Lung (tissue), 12 donors: ENCODE data around the gene SYNE4. TPM values are rescaled to one million over a fixed set of nuclear protein-coding genes. Genes with fewer than 3 reads are reported as not detected.
"Not testable (repeated sequence)": the region's sequence is repeated elsewhere in the genome, so short reads cannot be mapped to it uniquely, and the experiment has no call there.

Experiments
- ATAC-seq: fragments of 200-7000 bp; cut with Tn5 transposase; one replicate; pipeline ENCODE4 v1.9.1; 2020; ENCODE audit warnings: moderate number of reproducible peaks; ENCODE audit not compliant: insufficient read depth, low FRiP score
- DNase-seq, 3 donors: peaks; one replicate each; pipeline ENCODE4 v3.0.0-alpha.2; 2013 to 2017
- H3K27ac ChIP-seq, 2 donors: one replicate each; pipeline ENCODE4 v1.5.1; 2013; ENCODE audit warnings: mild to moderate bottlenecking in 2 of 2, moderate library complexity in 2 of 2, control low read depth in 1 of 2, inconsistent platforms in 1 of 2, low read depth in 1 of 2, low read length in 1 of 2
- H3K27me3 ChIP-seq, 3 donors: one replicate each; pipeline ENCODE4 v1.5.1; 2013; ENCODE audit warnings: low read length in 2 of 3; ENCODE audit not compliant: control insufficient read depth in 3 of 3, insufficient read depth in 3 of 3
- H3K36me3 ChIP-seq, 4 donors: one replicate each; pipeline ENCODE4 v1.5.1; 2013; ENCODE audit warnings: low read length in 4 of 4, mild to moderate bottlenecking in 1 of 4, moderate library complexity in 1 of 4; ENCODE audit not compliant: control insufficient read depth in 4 of 4, insufficient read depth in 4 of 4
- H3K4me1 ChIP-seq, 5 donors: one replicate each; pipeline ENCODE4 v1.5.1; 2013; ENCODE audit warnings: low read length in 5 of 5, mild to moderate bottlenecking in 2 of 5, moderate library complexity in 1 of 5; ENCODE audit not compliant: control insufficient read depth in 5 of 5, insufficient read depth in 5 of 5
- H3K4me3 ChIP-seq: one replicate; pipeline ENCODE4 v1.5.1; 2013; ENCODE audit warnings: mild to moderate bottlenecking, control low read depth, moderate library complexity
- H3K9ac ChIP-seq, 2 donors: one replicate each; pipeline ENCODE4 v1.5.1; 2013; ENCODE audit warnings: low read length in 2 of 2, control low read depth in 1 of 2; ENCODE audit not compliant: insufficient read depth in 1 of 2
- H3K9me3 ChIP-seq, 4 donors: one replicate each; pipeline ENCODE4 v1.5.1; 2013; ENCODE audit warnings: low read length in 3 of 4, mild to moderate bottlenecking in 1 of 4, moderate library complexity in 1 of 4; ENCODE audit not compliant: control insufficient read depth in 4 of 4, insufficient read depth in 3 of 4
- WGBS, 2 donors: extraction: QIAGEN DNeasy Blood & Tissue Kit; methylation state at CpG; one replicate each; pipeline ENCODE4 v1.1.7; 2013; 5-methylcytosine and 5-hydroxymethylcytosine counted together
- polyA plus RNA-seq, 2 donors: library from polyadenylated mRNA; stranded (reverse); fragments of 200-250 nt; gene quantifications; one replicate each; pipeline ENCODE4 v1.2.1, GENCODE V29; 2013
- total RNA-seq, 2 donors: library from RNA; depleted of rRNA in 1 of 2; stranded (reverse); fragments of >200 nt in 1 of 2; gene quantifications; one replicate each; pipeline ENCODE4 v1.2.1, GENCODE V29; 2014 to 2021
- TF ChIP-seq, protein P1 (sequence below): IDR thresholded peaks from 2 replicates; pipeline ENCODE4 v1.5.1; 2012; ENCODE audit warnings: mild to moderate bottlenecking; ENCODE audit errors: control extremely low read depth, extremely low read depth
- donor health status: control.
- donor health status: control.
- donor health status: Bipolar disorder and iron deficiency.
- donor health status: healthy.
- donor health status: DM: yes; HTN: yes; CAD: no.

SYNE4 gene
- total and polyA plus RNA-seq, 4 donors: 8.0 to 19.2 (median 11.6) TPM

DNA sequence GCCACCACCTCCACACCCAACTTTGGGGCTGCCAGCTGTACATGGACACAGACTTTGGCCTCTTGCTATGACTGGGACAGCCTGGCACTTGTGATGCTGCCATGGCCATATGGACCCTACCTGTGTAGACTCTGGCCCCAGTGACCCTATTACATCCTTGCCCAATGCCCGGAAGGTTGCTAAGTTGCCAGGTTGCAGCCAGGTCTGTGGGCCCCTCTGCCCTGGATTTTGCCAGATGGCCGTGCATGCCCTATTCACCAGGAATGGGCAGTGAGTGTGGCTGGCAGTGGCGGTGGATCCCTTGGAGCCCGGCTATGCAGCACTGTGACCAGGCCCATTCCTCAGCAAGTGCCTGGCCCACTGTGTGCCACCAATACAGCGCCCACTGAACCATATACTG, 22.5 kb downstream of the SYNE4 start:
- TF ChIP-seq, protein P1, sequence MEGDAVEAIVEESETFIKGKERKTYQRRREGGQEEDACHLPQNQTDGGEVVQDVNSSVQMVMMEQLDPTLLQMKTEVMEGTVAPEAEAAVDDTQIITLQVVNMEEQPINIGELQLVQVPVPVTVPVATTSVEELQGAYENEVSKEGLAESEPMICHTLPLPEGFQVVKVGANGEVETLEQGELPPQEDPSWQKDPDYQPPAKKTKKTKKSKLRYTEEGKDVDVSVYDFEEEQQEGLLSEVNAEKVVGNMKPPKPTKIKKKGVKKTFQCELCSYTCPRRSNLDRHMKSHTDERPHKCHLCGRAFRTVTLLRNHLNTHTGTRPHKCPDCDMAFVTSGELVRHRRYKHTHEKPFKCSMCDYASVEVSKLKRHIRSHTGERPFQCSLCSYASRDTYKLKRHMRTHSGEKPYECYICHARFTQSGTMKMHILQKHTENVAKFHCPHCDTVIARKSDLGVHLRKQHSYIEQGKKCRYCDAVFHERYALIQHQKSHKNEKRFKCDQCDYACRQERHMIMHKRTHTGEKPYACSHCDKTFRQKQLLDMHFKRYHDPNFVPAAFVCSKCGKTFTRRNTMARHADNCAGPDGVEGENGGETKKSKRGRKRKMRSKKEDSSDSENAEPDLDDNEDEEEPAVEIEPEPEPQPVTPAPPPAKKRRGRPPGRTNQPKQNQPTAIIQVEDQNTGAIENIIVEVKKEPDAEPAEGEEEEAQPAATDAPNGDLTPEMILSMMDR: no peak
- Histone ChIP-seq H3K9ac (no peak overlapping the region), H3K27me3 (peaks cover 7 to 35% (median 13%) of the 10 kb centered on the region in 3 donors), H3K27ac (no peak overlapping the region), H3K4me1 (no peaks in the 10 kb centered on the region), H3K9me3 (peaks cover 0 to 5% (median 0%) of the 10 kb centered on the region in 4 donors), H3K4me3 (no peak overlapping the region), H3K36me3 (no peaks in the 10 kb centered on the region)
- DNase-seq (no peak), ATAC-seq (no peak)
- WGBS, 2 donors: 90 to 96% methylated on average over 5 of the region's 5 CpGs

GRCh38 chr19:35983177-35983576, 25.4 kb downstream of the SYNE4 start:
- 80 to 89% methylated on average over 8 of the region's 8 CpGs for WGBS, 2 donors
- DNase-seq (no peak), ATAC-seq (no peak)
- TF ChIP-seq, protein P1: no peak
- Histone ChIP-seq H3K27ac (no peak overlapping the region), H3K4me1 (no peaks in the 10 kb centered on the region), H3K36me3 (no peaks in the 10 kb centered on the region), H3K9me3 (peaks cover 0 to 6% (median 0%) of the 10 kb centered on the region in 4 donors), H3K27me3 (peaks cover 7 to 32% (median 13%) of the 10 kb centered on the region in 3 donors), H3K4me3 (no peak overlapping the region), H3K9ac (no peak overlapping the region)

DNA sequence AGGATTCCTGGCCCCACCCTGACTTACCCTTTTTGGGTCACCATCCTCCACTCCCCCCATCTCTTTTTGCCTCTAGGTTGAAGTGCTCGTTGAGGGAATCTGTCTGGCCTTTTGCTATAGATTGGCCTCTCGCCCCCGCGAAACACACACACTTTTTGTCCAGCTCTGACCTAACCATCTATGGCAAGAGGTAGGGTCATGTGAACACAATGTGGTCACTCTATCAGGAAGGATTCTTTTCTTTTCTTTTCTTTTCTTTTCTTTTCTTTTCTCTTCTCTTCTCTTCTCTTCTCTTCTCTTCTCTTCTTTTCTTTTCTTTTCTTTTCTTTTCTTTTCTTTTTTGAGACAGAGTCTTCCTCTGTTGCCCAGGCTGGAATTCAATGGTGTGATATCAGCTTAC, 27.6 kb downstream of the SYNE4 start:
- H3K27me3 ChIP-seq: peaks cover 3 to 14% (median 6%) of the 10 kb centered on the region in 3 donors
- not testable (repeated sequence) for H3K9me3 ChIP-seq

GRCh38 chr19:35978832-35979365, 29.7 kb downstream of the SYNE4 start:
- Histone ChIP-seq H3K4me3 (no peak overlapping the region), H3K36me3 (no peaks in the 10 kb centered on the region), H3K9ac (no peak overlapping the region), H3K27ac (no peak overlapping the region), H3K27me3 (peaks cover 0 to 2% (median 0%) of the 10 kb centered on the region in 3 donors), H3K4me1 (no peaks in the 10 kb centered on the region), H3K9me3 (peaks cover 0 to 5% (median 0%) of the 10 kb centered on the region in 4 donors)
- DNase-seq (no peak), ATAC-seq (no peak)
- WGBS, 2 donors: 65 to 69% methylated on average over 20 of the region's 20 CpGs
- TF ChIP-seq, protein P1: no peak

More for the DNA sequence above, 27.6 kb downstream of the SYNE4 start:
- WGBS, 2 donors: 80 to 90% methylated on average over 4 of the region's 4 CpGs
- not testable (repeated sequence) for H3K9ac ChIP-seq, ATAC-seq, H3K4me3 ChIP-seq, H3K4me1 ChIP-seq, DNase-seq, H3K36me3 ChIP-seq, H3K27ac ChIP-seq
